A549 (cell line): ENCODE data around the gene GALNT3.

Experiments used
- CBX2 ChIP-seq: fragments of 200-600 bp; sonication (generic); IDR thresholded peaks from 2 replicates; pipeline ENCODE4 v1.6.1; 2016; ENCODE audit warnings: low read depth, mild to moderate bottlenecking, borderline replicate concordance
- CTCF ChIP-seq: fragments of >200 bp; sonication (Bioruptor Twin); formaldehyde crosslinking; IDR thresholded peaks from 3 replicates; pipeline ENCODE4 v1.5.1; 2016
- HDAC2 ChIP-seq: fragments of 200-600 bp; sonication (generic); IDR thresholded peaks from 2 replicates; pipeline ENCODE4 v1.6.1; 2016
- MAFK ChIP-seq: fragments of 450-650 bp; IDR thresholded peaks from 2 replicates; pipeline ENCODE4 v1.6.1; 2014; ENCODE audit not compliant: partially characterized antibody

- TF ChIP-seq CTCF (no peak), CBX2 (no peak), MAFK (no peak), HDAC2 (no peak)
These were observed 33.2 kb upstream of the GALNT3 start for GRCh38 chr2:165827016-165827920.
